DND-41 (cell line): ENCODE data around the gene RAB6D.
"Not testable (repeated sequence)": the region's sequence is repeated elsewhere in the genome, so short reads cannot be mapped to it uniquely, and the experiment has no call there.

ENCODE experiments used
- ATAC-seq: fragments of 200-7000 bp; cut with Tn5 transposase; 3 replicates; pipeline ENCODE4 v1.9.1; 2021; ENCODE audit warnings: low read depth; ENCODE audit not compliant: insufficient read depth
- DNase-seq: peaks from one replicate; pipeline ENCODE4 v3.0.0-alpha.2; 2020
- H2AFZ ChIP-seq: 2 replicates; pipeline ENCODE4 v1.6.0; 2012; ENCODE audit warnings: low read depth, low read length
- H3K27ac ChIP-seq: 2 replicates; pipeline ENCODE4 v1.5.1; 2012; ENCODE audit warnings: low read length, inconsistent platforms
- H3K27me3 ChIP-seq: fragments of 200-600 bp; sonication (generic); 2 replicates; pipeline ENCODE4 v1.6.0; 2012; ENCODE audit warnings: low read length, mild to moderate bottlenecking, inconsistent platforms; ENCODE audit not compliant: insufficient read depth, poor library complexity
- H3K36me3 ChIP-seq: 2 replicates; pipeline ENCODE4 v1.5.1; 2012; ENCODE audit warnings: low read length, inconsistent platforms; ENCODE audit not compliant: insufficient read depth
- H3K4me1 ChIP-seq: 2 replicates; pipeline ENCODE4 v1.5.1; 2012; ENCODE audit warnings: mild to moderate bottlenecking, low read length; ENCODE audit not compliant: insufficient read depth
- H3K4me2 ChIP-seq: 2 replicates; pipeline ENCODE4 v1.6.0; 2012; ENCODE audit warnings: mild to moderate bottlenecking, moderate library complexity, low read length, inconsistent platforms; ENCODE audit not compliant: insufficient read depth
- H3K4me3 ChIP-seq, 2 experiments: fragments of 200-600 bp in 1 of 2; shearing (Covaris generic) in 1 of 2; 2 replicates each; pipeline ENCODE4 v1.5.1; 2012 to 2016; ENCODE audit warnings: inconsistent platforms in 2 of 2, low read length in 2 of 2, mild to moderate bottlenecking in 2 of 2, low read depth in 1 of 2, moderate library complexity in 1 of 2
- H3K79me2 ChIP-seq: 2 replicates; pipeline ENCODE4 v1.6.0; 2012; ENCODE audit warnings: low read length, inconsistent platforms; ENCODE audit not compliant: insufficient read depth
- H3K9ac ChIP-seq: 2 replicates; pipeline ENCODE4 v1.6.0; 2012; ENCODE audit warnings: low read depth, mild to moderate bottlenecking, inconsistent platforms, low read length, moderate library complexity
- H3K9me3 ChIP-seq: 2 replicates; pipeline ENCODE4 v1.5.1; 2012; ENCODE audit warnings: low read length, moderate library complexity, mild to moderate bottlenecking, inconsistent platforms; ENCODE audit not compliant: insufficient read depth, severe bottlenecking
- H4K20me1 ChIP-seq: 2 replicates; pipeline ENCODE4 v1.6.0; 2012; ENCODE audit warnings: low read length; ENCODE audit not compliant: insufficient read depth
- EZH2 ChIP-seq: IDR thresholded peaks from 3 replicates; pipeline ENCODE4 v1.6.1; 2012; ENCODE audit warnings: borderline replicate concordance, low read depth, mild to moderate bottlenecking, moderate library complexity, low read length, inconsistent platforms; ENCODE audit not compliant: severe bottlenecking
- TF ChIP-seq, protein P1 (sequence below): IDR thresholded peaks from 2 replicates; pipeline ENCODE4 v1.5.1; 2012; ENCODE audit warnings: borderline replicate concordance, low read length, moderate library complexity, mild to moderate bottlenecking; ENCODE audit not compliant: poor library complexity, severe bottlenecking; ENCODE audit errors: extremely low read depth

RAB6D gene

DNA sequence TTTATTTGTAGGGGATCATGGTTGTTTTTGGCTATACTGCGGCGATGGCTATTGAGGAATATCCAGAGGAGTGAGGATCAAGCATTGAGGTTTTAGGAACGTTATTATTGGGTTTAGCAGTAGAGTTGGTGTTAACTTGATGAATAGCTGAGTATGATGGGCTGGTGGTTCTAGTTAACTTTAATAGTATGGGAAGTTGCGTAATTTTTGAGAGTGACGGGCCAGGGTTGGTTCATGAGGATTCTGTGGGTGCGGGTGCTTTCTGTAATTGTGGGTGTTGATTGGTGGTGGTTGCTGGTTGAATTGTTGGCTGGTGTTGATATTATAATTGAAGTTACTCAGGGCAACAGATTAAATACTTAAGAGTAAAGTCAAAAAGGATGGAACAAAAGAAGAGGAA is 6.0 kb upstream of the RAB6D start:
- peaks cover 5% of the 10 kb centered on the region for H3K27me3 ChIP-seq
- H3K79me2 ChIP-seq = no peaks in the 10 kb centered on the region
- DNase-seq (no peak), ATAC-seq (no peak)
- H4K20me1 ChIP-seq = no peaks in the 10 kb centered on the region
- H3K9me3 ChIP-seq = no peaks in the 10 kb centered on the region
- no peak overlapping the region for H3K27ac ChIP-seq
- no peak for TF ChIP-seq EZH2
- H3K9ac ChIP-seq = no peak overlapping the region
- H3K36me3 ChIP-seq = no peaks in the 10 kb centered on the region
- H2AFZ ChIP-seq = no peak overlapping the region
- H3K4me3 ChIP-seq = no peak overlapping the region
- H3K4me2 ChIP-seq = no peak overlapping the region
- no peaks in the 10 kb centered on the region for H3K4me1 ChIP-seq

DNA sequence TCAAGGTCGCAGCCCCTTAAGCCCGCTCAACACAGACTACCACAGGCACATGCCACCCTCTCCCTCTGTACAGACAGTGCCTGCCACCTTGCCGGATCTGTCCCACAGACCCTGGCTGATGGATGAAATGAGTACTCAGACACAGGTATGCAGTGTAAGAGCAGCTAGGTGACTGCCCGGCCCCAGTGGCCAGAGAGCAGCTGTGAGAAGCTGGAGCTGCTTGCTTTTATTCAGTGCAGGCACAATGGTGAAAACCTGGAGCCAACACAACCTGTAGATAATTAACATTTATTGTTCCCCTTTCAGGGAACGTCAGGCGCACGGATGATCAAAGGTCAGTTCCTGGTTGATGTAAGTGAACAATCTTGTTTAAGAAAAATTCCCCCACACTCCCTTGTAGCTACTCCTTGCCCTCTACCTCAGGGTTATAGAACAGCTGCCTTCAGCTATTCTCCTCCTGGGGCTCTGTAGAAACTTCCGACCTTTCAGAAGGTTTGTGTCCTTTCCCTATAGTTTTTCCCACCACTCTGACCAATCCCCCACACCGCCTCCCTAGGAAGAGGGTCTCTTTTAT is 4.6 kb upstream of the RAB6D start:
- H3K9me3 ChIP-seq, H3K36me3 ChIP-seq, H3K4me3 ChIP-seq, H4K20me1 ChIP-seq, H2AFZ ChIP-seq, H3K79me2 ChIP-seq, H3K9ac ChIP-seq, H3K4me1 ChIP-seq, DNase-seq, ATAC-seq, H3K27ac ChIP-seq, H3K4me2 ChIP-seq: not testable (repeated sequence)
- peaks cover 17% of the 10 kb centered on the region for H3K27me3 ChIP-seq

DNA sequence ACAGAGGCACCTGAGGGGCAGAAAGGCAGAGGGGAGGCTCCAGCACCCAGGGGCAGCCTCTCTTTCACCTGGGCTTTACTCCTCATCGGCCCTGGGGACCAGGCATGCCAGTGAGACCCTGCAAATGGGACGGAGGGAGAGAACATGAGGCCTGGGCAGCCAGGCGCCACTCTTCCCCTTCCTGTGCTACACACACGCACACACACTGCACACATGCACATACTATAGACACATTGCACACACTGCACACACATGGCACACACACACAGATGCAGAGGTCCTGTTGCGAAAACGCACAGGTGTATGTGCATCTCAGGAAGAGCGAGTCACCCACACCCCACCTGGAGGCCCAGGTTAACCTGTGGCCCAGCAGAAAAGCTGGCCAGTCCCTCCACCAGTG is 3.4 kb upstream of the RAB6D start:
- Histone ChIP-seq H3K27me3 (peaks cover 17% of the 10 kb centered on the region), H4K20me1 (no peaks in the 10 kb centered on the region), H3K9ac (no peak overlapping the region), H3K36me3 (no peaks in the 10 kb centered on the region), H3K4me1 (no peaks in the 10 kb centered on the region), H2AFZ (no peak overlapping the region), H3K27ac (no peak overlapping the region), H3K4me2 (no peak overlapping the region), H3K79me2 (no peaks in the 10 kb centered on the region), H3K4me3 (no peak overlapping the region), H3K9me3 (no peaks in the 10 kb centered on the region)
- DNase-seq (no peak), ATAC-seq (no peak)
- TF ChIP-seq, protein P1, sequence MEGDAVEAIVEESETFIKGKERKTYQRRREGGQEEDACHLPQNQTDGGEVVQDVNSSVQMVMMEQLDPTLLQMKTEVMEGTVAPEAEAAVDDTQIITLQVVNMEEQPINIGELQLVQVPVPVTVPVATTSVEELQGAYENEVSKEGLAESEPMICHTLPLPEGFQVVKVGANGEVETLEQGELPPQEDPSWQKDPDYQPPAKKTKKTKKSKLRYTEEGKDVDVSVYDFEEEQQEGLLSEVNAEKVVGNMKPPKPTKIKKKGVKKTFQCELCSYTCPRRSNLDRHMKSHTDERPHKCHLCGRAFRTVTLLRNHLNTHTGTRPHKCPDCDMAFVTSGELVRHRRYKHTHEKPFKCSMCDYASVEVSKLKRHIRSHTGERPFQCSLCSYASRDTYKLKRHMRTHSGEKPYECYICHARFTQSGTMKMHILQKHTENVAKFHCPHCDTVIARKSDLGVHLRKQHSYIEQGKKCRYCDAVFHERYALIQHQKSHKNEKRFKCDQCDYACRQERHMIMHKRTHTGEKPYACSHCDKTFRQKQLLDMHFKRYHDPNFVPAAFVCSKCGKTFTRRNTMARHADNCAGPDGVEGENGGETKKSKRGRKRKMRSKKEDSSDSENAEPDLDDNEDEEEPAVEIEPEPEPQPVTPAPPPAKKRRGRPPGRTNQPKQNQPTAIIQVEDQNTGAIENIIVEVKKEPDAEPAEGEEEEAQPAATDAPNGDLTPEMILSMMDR = no peak
- no peak for TF ChIP-seq EZH2

DNA sequence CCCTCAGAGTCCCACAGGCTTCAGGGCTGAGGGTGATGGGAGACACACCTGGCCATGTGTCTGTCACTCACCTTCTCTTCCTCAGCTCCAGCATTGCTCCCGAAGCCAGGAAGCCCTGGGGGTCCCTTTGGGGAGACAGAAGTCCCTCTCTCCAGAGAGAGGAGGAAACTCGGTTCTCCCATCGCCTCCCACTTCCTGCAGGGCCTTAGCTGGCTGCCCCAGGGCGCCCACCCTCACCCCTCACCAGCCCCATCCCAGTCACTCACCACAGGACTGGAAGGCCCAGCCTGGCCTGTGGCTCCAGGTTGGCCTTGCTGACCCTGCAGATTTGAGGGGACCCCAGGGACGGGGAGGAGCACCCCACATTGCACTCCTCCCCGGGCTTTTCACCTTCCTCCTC is 2.7 kb upstream of the RAB6D start:
- Histone ChIP-seq H3K4me3 (no peak overlapping the region), H4K20me1 (no peaks in the 10 kb centered on the region), H3K4me1 (no peaks in the 10 kb centered on the region), H3K79me2 (no peaks in the 10 kb centered on the region), H3K27ac (no peak overlapping the region), H3K9ac (no peak overlapping the region), H3K36me3 (no peaks in the 10 kb centered on the region), H2AFZ (no peak overlapping the region), H3K27me3 (peaks cover 17% of the 10 kb centered on the region), H3K4me2 (no peak overlapping the region), H3K9me3 (no peaks in the 10 kb centered on the region)
- TF ChIP-seq, protein P1 = no peak
- no peak for DNase-seq
- no peak for ATAC-seq
